HG03439 (cell line): ENCODE measurements around the gene PFKFB2.
"Not testable (repeated sequence)": the region's sequence is repeated elsewhere in the genome, so short reads cannot be mapped to it uniquely, and the experiment has no call there.

Experiments
- ATAC-seq: cut with Tn5 transposase; IDR thresholded peaks from one replicate; pipeline ENCODE4 v1.9.1; 2021; ENCODE audit warnings: mild to moderate bottlenecking, moderate library complexity; ENCODE audit not compliant: unreplicated experiment

PFKFB2 gene

GRCh38 chr1:207036865-207037264 lies 16.2 kb upstream of the PFKFB2 start:
- ATAC-seq = no peak

GRCh38 chr1:207039380-207040180 lies 13.5 kb upstream of the PFKFB2 start:
- no peak for ATAC-seq

GRCh38 chr1:207040181-207040533 lies 12.9 kb upstream of the PFKFB2 start:
- no peak for ATAC-seq

GRCh38 chr1:207041397-207041796 lies 11.7 kb upstream of the PFKFB2 start:
- not testable (repeated sequence) for ATAC-seq

GRCh38 chr1:207045453-207045852 lies 7.6 kb upstream of the PFKFB2 start:
- ATAC-seq = no peak

- no peak for ATAC-seq
Observed at GRCh38 chr1:207047505-207047904, 5.6 kb upstream of the PFKFB2 start.

- no peak for ATAC-seq
Observed at GRCh38 chr1:207048041-207048440, 5.0 kb upstream of the PFKFB2 start.

GRCh38 chr1:207049054-207049453 lies 4.0 kb upstream of the PFKFB2 start:
- ATAC-seq = no peak

GRCh38 chr1:207049514-207049913 lies 3.6 kb upstream of the PFKFB2 start:
- no peak for ATAC-seq

GRCh38 chr1:207049974-207050391 lies 3.1 kb upstream of the PFKFB2 start:
- ATAC-seq = no peak

- peak; percentile 52 for ATAC-seq
Observed at GRCh38 chr1:207050480-207051190, 2.4 kb upstream of the PFKFB2 start.

- no peak for ATAC-seq
Observed at GRCh38 chr1:207051191-207051943, 1.7 kb upstream of the PFKFB2 start, which contains the start of gene YOD1. Gene YOD1 (minus strand): TSS chr1:207051208. CDS start chr1:207051030, 178 bp downstream.

GRCh38 chr1:207054491-207054890 lies 1.4 kb downstream of the PFKFB2 start:
- ATAC-seq = no peak

- no peak for ATAC-seq
Observed at GRCh38 chr1:207055386-207056001, 2.4 kb downstream of the PFKFB2 start.

GRCh38 chr1:207056673-207057072 lies 3.6 kb downstream of the PFKFB2 start:
- no peak for ATAC-seq

- ATAC-seq = no peak
Observed at GRCh38 chr1:207058252-207058651, 5.2 kb downstream of the PFKFB2 start.

- ATAC-seq = no peak
Observed at GRCh38 chr1:207058878-207059867, 6.1 kb downstream of the PFKFB2 start.

GRCh38 chr1:207059881-207060280 lies 6.8 kb downstream of the PFKFB2 start:
- no peak for ATAC-seq

GRCh38 chr1:207060596-207060995 lies 7.5 kb downstream of the PFKFB2 start:
- no peak for ATAC-seq

GRCh38 chr1:207062058-207062457 lies 9.0 kb downstream of the PFKFB2 start:
- no peak for ATAC-seq
